Trophoblast cell (in vitro differentiated cells and primary cell): ENCODE results near the gene CCDC142.
A peak's percentile ranks its signal among the peaks of the same experiment; 100 is the strongest.

Source experiments
- DNase-seq, 2 donors: peaks; one replicate each; pipeline ENCODE4 v3.0.0-alpha.2; 2016
- H2AFZ ChIP-seq: 2 replicates; pipeline ENCODE4 v1.6.1; 2013; ENCODE audit warnings: low read length, moderate library complexity, mild to moderate bottlenecking; ENCODE audit not compliant: insufficient read depth, poor library complexity
- H2AK5ac ChIP-seq: 2 replicates; pipeline ENCODE4 v1.6.1; 2013; ENCODE audit warnings: mild to moderate bottlenecking, low read length
- H2BK120ac ChIP-seq: 2 replicates; pipeline ENCODE4 v1.6.1; 2013; ENCODE audit warnings: low read length, mild to moderate bottlenecking, moderate library complexity; ENCODE audit not compliant: insufficient read depth, poor library complexity
- H2BK12ac ChIP-seq: 2 replicates; pipeline ENCODE4 v1.6.1; 2013; ENCODE audit warnings: mild to moderate bottlenecking, low read length, moderate library complexity
- H2BK5ac ChIP-seq: 2 replicates; pipeline ENCODE4 v1.6.1; 2013; ENCODE audit warnings: low read length, low read depth, moderate library complexity, mild to moderate bottlenecking; ENCODE audit not compliant: poor library complexity
- H3K14ac ChIP-seq: 2 replicates; pipeline ENCODE4 v1.6.1; 2013; ENCODE audit warnings: mild to moderate bottlenecking, low read length
- H3K18ac ChIP-seq: 2 replicates; pipeline ENCODE4 v1.6.1; 2013; ENCODE audit warnings: mild to moderate bottlenecking, low read length
- H3K23ac ChIP-seq: 2 replicates; pipeline ENCODE4 v1.6.1; 2013; ENCODE audit warnings: low read length
- H3K27ac ChIP-seq: 2 replicates; pipeline ENCODE4 v1.5.1; 2013; ENCODE audit warnings: low read depth, mild to moderate bottlenecking, inconsistent platforms, low read length, moderate library complexity
- H3K27me3 ChIP-seq: 2 replicates; pipeline ENCODE4 v1.6.1; 2013; ENCODE audit warnings: inconsistent platforms, mild to moderate bottlenecking, low read length, moderate library complexity; ENCODE audit not compliant: insufficient read depth
- H3K36me3 ChIP-seq, 2 experiments: 1 replicate in 1 of 2; 2 replicates in 1 of 2; pipeline ENCODE4 v1.6.1; 2013; ENCODE audit warnings: low read length in 2 of 2, mild to moderate bottlenecking in 2 of 2, moderate library complexity in 1 of 2; ENCODE audit not compliant: insufficient read depth in 2 of 2, control insufficient read depth in 1 of 2
- H3K4ac ChIP-seq: 2 replicates; pipeline ENCODE4 v1.6.1; 2013; ENCODE audit warnings: low read depth, mild to moderate bottlenecking, low read length, moderate library complexity
- H3K4me1 ChIP-seq, 2 experiments: 1 replicate in 1 of 2; 2 replicates in 1 of 2; pipeline ENCODE4 v1.6.1; 2013; ENCODE audit warnings: low read length in 2 of 2, mild to moderate bottlenecking in 2 of 2, moderate library complexity in 1 of 2; ENCODE audit not compliant: insufficient read depth in 2 of 2, control insufficient read depth in 1 of 2
- H3K4me2 ChIP-seq: 2 replicates; pipeline ENCODE4 v1.6.1; 2013; ENCODE audit warnings: inconsistent platforms, mild to moderate bottlenecking, low read length, moderate library complexity
- H3K4me3 ChIP-seq: 2 replicates; pipeline ENCODE4 v1.5.1; 2013; ENCODE audit warnings: mild to moderate bottlenecking, low read depth, low read length, inconsistent platforms
- H3K79me1 ChIP-seq: one replicate; pipeline ENCODE4 v1.6.1; 2013; ENCODE audit warnings: low read length
- H3K79me2 ChIP-seq: 2 replicates; pipeline ENCODE4 v1.6.1; 2013; ENCODE audit warnings: low read length, mild to moderate bottlenecking; ENCODE audit not compliant: control insufficient read depth, insufficient read depth, poor library complexity
- H3K9ac ChIP-seq: 2 replicates; pipeline ENCODE4 v1.6.1; 2013; ENCODE audit warnings: mild to moderate bottlenecking, low read length
- H3K9me3 ChIP-seq: 2 replicates; pipeline ENCODE4 v1.6.1; 2013; ENCODE audit warnings: low read depth, mild to moderate bottlenecking, control low read depth, inconsistent platforms, low read length; ENCODE audit not compliant: insufficient read depth
- H4K12ac ChIP-seq: 2 replicates; pipeline ENCODE4 v1.6.1; 2013; ENCODE audit warnings: low read depth, mild to moderate bottlenecking, low read length, moderate library complexity
- H4K8ac ChIP-seq: 2 replicates; pipeline ENCODE4 v1.6.1; 2013; ENCODE audit warnings: low read depth, mild to moderate bottlenecking, low read length, moderate library complexity
- H4K91ac ChIP-seq: one replicate; pipeline ENCODE4 v1.6.1; 2013; ENCODE audit warnings: low read depth, mild to moderate bottlenecking, low read length, moderate library complexity
- WGBS: extraction: QIAGEN DNeasy Blood & Tissue Kit; methylation state at CpG from one replicate; pipeline ENCODE4 v1.1.7; 2013; ENCODE audit warnings: missing lambda C conversion rate; ENCODE audit not compliant: insufficient read length, insufficient coverage; ENCODE audit errors: extremely low coverage; 5-methylcytosine and 5-hydroxymethylcytosine counted together

CCDC142 gene

DNA sequence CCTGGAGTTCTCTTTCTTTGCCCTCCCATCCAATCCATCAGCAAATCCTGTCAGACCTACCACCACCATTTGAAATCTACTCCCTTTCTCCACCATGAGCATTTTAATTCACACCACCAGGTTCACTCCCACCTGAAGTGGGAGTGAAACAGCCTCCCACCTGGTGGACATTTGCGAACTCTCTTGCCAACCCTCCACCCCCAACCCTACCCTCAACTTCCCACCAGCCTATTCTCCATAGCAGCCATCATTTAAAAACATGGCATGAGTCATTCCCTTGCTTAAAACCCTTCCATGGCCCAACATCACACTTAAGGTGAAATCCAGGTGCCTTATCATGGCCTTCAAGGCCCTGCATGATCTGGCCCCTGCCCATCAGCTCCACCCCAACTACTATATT is 44.5 kb downstream of the CCDC142 start:
- Histone ChIP-seq H3K4ac (peak overlapping the region; percentile 57), H3K79me2 (peaks cover 40% of the 10 kb centered on the region), H3K23ac (no peak overlapping the region), H3K27ac (no peak overlapping the region), H4K12ac (no peak overlapping the region), H3K4me3 (no peak overlapping the region), H3K9ac (no peak overlapping the region), H3K9me3 (no peaks in the 10 kb centered on the region), H3K18ac (no peak overlapping the region), H3K79me1 (peaks cover 26% of the 10 kb centered on the region), H4K91ac (no peak overlapping the region), H3K27me3 (no peaks in the 10 kb centered on the region), H3K4me2 (peak overlapping the region; percentile 14), H4K8ac (no peak overlapping the region), H2BK5ac (no peak overlapping the region), H3K14ac (no peak overlapping the region), H2BK12ac (no peak overlapping the region), H3K4me1 (peaks cover 14 to 17% of the 10 kb centered on the region in 2 experiments), H2AK5ac (no peak overlapping the region), H2BK120ac (no peak overlapping the region), H3K36me3 (peaks cover 22 to 27% of the 10 kb centered on the region in 2 experiments), H2AFZ (no peak overlapping the region)
- WGBS, result no CpG with 5 or more reads among the region's 1 CpG
- no peak for DNase-seq

DNA sequence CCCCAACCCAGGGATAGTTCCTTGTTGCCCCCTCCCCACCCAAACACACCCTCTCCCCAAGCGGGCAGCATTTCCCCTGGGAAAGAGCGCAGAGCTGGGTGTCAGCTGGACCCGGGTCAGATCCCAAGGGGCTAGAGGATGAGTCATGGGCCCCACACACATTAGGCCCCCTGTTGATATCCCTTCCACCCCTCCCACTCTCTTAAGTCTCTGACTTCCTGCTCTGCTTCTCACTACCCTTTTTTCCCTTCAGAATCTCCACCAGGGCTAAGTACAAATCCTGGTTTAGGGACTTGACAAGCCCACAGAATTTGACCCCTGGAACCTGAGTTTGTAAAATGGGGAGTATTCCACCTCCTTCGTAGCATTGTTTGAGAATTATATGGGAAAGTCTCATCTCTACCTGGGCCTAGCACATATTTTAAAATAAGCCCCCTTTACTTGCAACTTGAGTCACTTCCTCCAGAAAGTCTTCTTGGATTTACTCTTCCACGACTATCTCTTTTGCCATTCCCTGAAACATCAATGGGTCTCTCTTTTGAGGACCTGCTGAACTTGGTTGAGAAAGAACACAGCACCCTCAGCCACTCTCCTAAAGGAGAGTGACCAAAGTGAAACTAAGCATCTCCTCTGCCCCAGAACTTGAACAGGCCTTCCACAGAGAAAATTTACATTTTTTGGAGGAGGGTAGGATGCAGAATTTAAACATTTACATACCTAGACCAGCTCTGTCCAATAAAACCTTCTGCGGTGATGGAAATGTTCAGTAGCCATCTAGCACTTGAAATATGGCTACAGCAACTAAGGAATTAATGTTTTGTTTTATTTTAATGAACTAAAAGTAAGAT is 45.7 kb downstream of the CCDC142 start:
- H3K9me3 ChIP-seq, result peaks cover 1% of the 10 kb centered on the region

DNA sequence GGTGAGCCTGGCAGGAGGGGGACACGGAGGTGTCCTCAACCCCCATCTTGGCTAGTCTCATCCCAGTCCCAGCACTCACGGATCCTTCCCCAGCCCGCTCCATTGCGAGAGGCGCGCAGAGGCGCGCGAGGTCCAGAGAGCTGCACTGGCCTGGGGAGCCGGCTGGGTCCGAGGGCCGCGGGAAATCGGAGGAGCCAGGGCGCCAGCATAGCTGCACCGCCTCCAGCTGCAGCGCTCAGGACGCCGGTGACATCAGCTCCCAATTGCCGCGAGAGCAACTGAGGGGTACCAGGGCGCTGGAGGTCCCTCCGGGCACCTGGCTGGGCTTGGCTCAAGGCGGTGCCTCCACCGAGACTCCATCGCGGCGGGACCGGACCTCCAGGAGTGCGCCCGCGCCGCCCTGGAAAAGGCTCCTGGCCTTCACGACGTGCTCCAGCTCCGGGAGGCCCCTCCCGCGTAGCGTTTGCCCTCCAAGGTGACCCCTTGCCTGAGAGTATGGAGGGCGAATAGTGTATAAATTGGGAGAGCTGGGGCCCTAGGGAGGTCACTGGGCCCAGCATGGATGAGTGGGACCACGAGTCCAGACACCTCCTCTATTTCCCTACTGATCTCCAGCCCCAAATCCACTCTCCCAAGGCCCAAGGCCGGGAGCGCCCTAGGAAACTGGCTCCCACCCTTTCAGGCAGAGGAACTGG is 46.5 kb downstream of the CCDC142 start:
- Histone ChIP-seq H2AFZ (no peak overlapping the region), H2AK5ac (no peak overlapping the region), H4K91ac (no peak overlapping the region), H3K18ac (peak overlapping the region; percentile 9), H4K8ac (no peak overlapping the region), H3K4me2 (no peak overlapping the region), H3K27me3 (no peaks in the 10 kb centered on the region), H3K9ac (no peak overlapping the region), H3K4me1 (peaks cover 14% of the 10 kb centered on the region in 2 experiments), H2BK5ac (no peak overlapping the region), H3K79me2 (peaks cover 32% of the 10 kb centered on the region), H3K14ac (no peak overlapping the region), H3K4ac (peak overlapping the region; percentile 52), H3K4me3 (no peak overlapping the region), H3K79me1 (peaks cover 16% of the 10 kb centered on the region), H2BK120ac (no peak overlapping the region), H4K12ac (no peak overlapping the region), H3K27ac (no peak overlapping the region), H3K23ac (no peak overlapping the region), H2BK12ac (no peak overlapping the region), H3K9me3 (peaks cover 1% of the 10 kb centered on the region), H3K36me3 (peaks cover 33 to 40% of the 10 kb centered on the region in 2 experiments)
- WGBS, result no CpG with 5 or more reads among the region's 43 CpGs
- no peak for DNase-seq

More for the DNA sequence above, 45.7 kb downstream of the CCDC142 start:
- no peak overlapping the region for H3K23ac ChIP-seq
- no peak overlapping the region for H2BK5ac ChIP-seq
- no peak for DNase-seq
- peaks cover 24% of the 10 kb centered on the region for H3K79me1 ChIP-seq
- no peak overlapping the region for H2BK12ac ChIP-seq
- no peak overlapping the region for H2AK5ac ChIP-seq
- no peak overlapping the region for H4K91ac ChIP-seq
- no peak overlapping the region for H3K9ac ChIP-seq
- H3K4me2 ChIP-seq, result no peak overlapping the region
- peaks cover 14% of the 10 kb centered on the region in 2 experiments for H3K4me1 ChIP-seq
- no peaks in the 10 kb centered on the region for H3K27me3 ChIP-seq
- no peak overlapping the region for H2BK120ac ChIP-seq
- WGBS, result no CpG with 5 or more reads among the region's 6 CpGs
- H3K79me2 ChIP-seq, result peaks cover 39% of the 10 kb centered on the region
- H4K12ac ChIP-seq, result no peak overlapping the region
- no peak overlapping the region for H3K27ac ChIP-seq
- peak overlapping the region; percentile 39 for H3K4ac ChIP-seq
- H3K4me3 ChIP-seq, result no peak overlapping the region
- H2AFZ ChIP-seq, result no peak overlapping the region
- H3K14ac ChIP-seq, result no peak overlapping the region
- peaks cover 28 to 34% of the 10 kb centered on the region in 2 experiments for H3K36me3 ChIP-seq
- H4K8ac ChIP-seq, result no peak overlapping the region
- H3K18ac ChIP-seq, result no peak overlapping the region

DNA sequence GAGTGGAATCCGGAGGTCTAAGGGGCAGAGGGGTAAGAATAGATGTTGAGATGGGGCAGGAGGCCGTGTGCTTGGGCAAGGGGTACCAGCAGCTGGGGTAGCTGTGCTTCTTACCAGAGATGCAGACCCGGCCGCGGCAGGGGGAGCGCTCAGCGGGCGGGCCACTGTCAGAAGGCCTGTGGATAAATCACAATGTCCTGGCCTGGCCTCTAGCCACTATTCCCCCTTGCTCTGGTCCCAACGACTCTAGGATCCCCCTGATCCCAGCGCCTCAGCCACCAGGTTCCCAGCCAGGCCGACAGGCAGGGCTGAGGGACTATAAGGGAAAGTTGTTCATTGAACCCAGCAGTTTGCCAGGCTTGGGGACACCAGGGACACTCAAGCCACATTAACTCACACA is 52.3 kb downstream of the CCDC142 start:
- no peak overlapping the region for H2AK5ac ChIP-seq
- no peak overlapping the region for H2BK5ac ChIP-seq
- H2BK120ac ChIP-seq, result no peak overlapping the region
- H3K9ac ChIP-seq, result no peak overlapping the region
- no peak overlapping the region for H3K14ac ChIP-seq
- H3K79me2 ChIP-seq, result no peaks in the 10 kb centered on the region
- no peak overlapping the region for H4K91ac ChIP-seq
- H3K4me2 ChIP-seq, result no peak overlapping the region
- no peak overlapping the region for H4K12ac ChIP-seq
- H3K79me1 ChIP-seq, result no peaks in the 10 kb centered on the region
- no peaks in the 10 kb centered on the region for H3K27me3 ChIP-seq
- no peak overlapping the region for H3K4ac ChIP-seq
- peaks cover 1% of the 10 kb centered on the region for H3K9me3 ChIP-seq
- H4K8ac ChIP-seq, result no peak overlapping the region
- H3K36me3 ChIP-seq, result peaks cover 62 to 78% of the 10 kb centered on the region in 2 experiments
- H2BK12ac ChIP-seq, result no peak overlapping the region
- H2AFZ ChIP-seq, result no peak overlapping the region
- no peak overlapping the region for H3K18ac ChIP-seq
- H3K4me1 ChIP-seq, result no peaks in the 10 kb centered on the region
- H3K23ac ChIP-seq, result no peak overlapping the region
- no peak for DNase-seq
- no peak overlapping the region for H3K4me3 ChIP-seq
- no peak overlapping the region for H3K27ac ChIP-seq
- WGBS, result no CpG with 5 or more reads among the region's 11 CpGs
